ENCODE measurements around the gene POP4. TPM values are rescaled to one million over a fixed set of nuclear protein-coding genes. Genes with fewer than 3 reads are reported as not detected.

Gene POP4
- total and polyA plus RNA-seq, 4 donors = 46.6 to 82.5 (median 62.2) TPM

DNA sequence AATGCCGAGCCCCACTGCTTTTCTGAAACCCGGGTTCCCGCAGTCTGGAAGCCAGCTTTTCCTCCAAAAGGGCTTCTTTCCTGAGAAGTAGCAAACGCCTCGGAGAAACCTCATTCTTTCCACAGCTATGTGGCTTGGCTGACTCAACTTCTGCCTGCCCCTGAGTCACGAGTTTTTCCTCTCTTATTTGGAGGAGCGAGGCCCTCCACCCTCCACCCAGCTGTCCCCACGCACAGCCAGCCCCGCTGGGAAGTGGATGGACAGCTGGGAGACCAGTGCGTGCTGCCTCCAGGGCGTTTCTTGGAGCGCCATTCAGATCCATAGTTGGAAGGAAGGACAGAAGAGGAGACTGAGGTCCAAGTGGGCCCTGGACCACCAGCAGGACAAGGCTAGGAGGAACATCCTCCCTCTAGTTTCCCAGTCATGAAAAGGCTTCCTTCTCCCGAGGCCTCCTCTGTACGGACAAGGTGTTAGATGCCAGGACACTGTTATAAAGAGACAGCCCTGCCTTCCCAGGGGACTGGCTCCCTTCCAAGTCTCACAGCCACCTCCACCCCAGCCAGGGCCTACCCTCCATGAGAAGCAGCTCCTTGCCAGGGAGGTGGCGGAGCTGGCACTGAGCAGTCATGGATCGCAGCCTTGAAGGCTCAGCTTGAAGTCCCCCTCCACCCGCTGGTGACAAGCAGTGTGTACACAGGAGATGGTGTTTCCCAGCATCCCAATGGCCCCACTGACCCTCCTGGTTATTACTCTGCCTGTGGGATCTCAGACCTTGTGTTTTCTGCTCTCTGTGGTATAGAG is 56.7 kb downstream of the POP4 start:
- H3K4me3 ChIP-seq = no peak overlapping the region
- 55 to 69% methylated on average over 17 of the region's 17 CpGs for WGBS, 2 donors
- H3K9me3 ChIP-seq (ENCODE audit: control insufficient read depth in 4 of 4, insufficient read depth in 3 of 4, low read length in 3 of 4) = no peaks in the 10 kb centered on the region
- H3K9ac ChIP-seq (ENCODE audit: insufficient read depth in 1 of 2, low read length in 2 of 2) = no peak overlapping the region
- H3K4me1 ChIP-seq (ENCODE audit: control insufficient read depth in 5 of 5, insufficient read depth in 5 of 5, low read length in 5 of 5) = peaks cover 7 to 27% (median 17%) of the 10 kb centered on the region in 5 donors
- ATAC-seq (ENCODE audit: insufficient read depth, low FRiP score) (peak; percentile 23), DNase-seq (peak; percentile 28 to 59 (median 42))
- no peaks in the 10 kb centered on the region for H3K27me3 ChIP-seq (ENCODE audit: control insufficient read depth in 3 of 3, insufficient read depth in 3 of 3, low read length in 2 of 3)
- no peak for TF ChIP-seq CTCF (IDR thresholded peaks at IDR 0.05; ENCODE audit: control extremely low read depth, extremely low read depth)
- peak overlapping the region; percentile 88 to 95 for H3K27ac ChIP-seq (ENCODE audit: low read depth in 1 of 2, low read length in 1 of 2)
- no peaks in the 10 kb centered on the region for H3K36me3 ChIP-seq (ENCODE audit: control insufficient read depth in 4 of 4, insufficient read depth in 4 of 4, low read length in 4 of 4)

DNA sequence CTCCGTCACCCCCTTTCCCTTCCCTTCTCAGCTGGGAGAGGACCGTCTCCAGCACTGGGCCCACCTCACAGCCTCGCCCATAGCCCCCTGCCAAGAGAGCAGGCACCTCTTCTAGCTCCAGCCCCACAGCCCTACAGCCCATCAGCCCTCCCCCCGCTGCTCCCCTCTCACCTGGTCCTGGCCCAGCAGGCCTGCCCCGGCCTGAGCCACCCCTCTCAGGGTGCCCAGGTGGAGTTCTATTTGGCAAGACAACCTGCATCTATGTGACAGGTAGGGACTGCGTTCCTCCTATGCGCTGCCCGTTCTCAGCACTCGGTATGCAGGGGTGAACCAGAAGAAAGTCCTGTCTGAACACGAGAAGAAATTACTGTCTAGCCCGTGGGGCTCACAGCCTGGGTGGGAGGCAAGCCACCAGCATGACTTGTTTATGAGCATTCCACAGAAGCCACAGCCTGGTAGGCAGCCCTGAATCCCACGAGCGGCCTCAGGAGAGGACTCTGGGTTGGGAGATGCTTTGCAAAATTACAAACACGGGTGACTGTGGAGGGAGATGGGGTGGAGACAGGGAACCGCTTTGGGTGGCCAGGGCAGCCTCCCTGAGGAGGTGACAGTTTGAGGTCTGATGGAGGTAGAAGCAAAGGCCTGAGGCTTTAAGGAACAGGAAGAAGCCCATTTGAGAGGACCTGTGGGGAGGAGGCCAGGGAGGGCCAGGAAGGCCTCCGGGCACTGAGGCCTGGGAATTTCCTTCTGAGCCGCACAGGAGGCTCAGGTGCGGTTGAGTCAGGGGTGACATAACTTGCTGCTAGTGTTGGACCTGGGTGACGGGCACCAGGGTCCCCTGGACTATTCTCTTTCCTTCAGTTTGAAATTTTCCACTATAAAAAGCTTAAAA is 58.0 kb downstream of the POP4 start:
- Histone ChIP-seq H3K4me1 (ENCODE audit: control insufficient read depth in 5 of 5, insufficient read depth in 5 of 5, low read length in 5 of 5) (peaks cover 9 to 27% (median 17%) of the 10 kb centered on the region in 5 donors), H3K27ac (ENCODE audit: low read depth in 1 of 2, low read length in 1 of 2) (peak overlapping the region; percentile 1 to 70), H3K9me3 (ENCODE audit: control insufficient read depth in 4 of 4, insufficient read depth in 3 of 4, low read length in 3 of 4) (no peaks in the 10 kb centered on the region), H3K4me3 (no peak overlapping the region), H3K9ac (ENCODE audit: insufficient read depth in 1 of 2, low read length in 2 of 2) (no peak overlapping the region), H3K36me3 (ENCODE audit: control insufficient read depth in 4 of 4, insufficient read depth in 4 of 4, low read length in 4 of 4) (no peaks in the 10 kb centered on the region), H3K27me3 (ENCODE audit: control insufficient read depth in 3 of 3, insufficient read depth in 3 of 3, low read length in 2 of 3) (no peaks in the 10 kb centered on the region)
- DNase-seq (no peak), ATAC-seq (ENCODE audit: insufficient read depth, low FRiP score) (no peak)
- WGBS, 2 donors = 93 to 95% methylated on average over 19 of the region's 19 CpGs
- TF ChIP-seq CTCF (IDR thresholded peaks at IDR 0.05; ENCODE audit: control extremely low read depth, extremely low read depth) = no peak

DNA sequence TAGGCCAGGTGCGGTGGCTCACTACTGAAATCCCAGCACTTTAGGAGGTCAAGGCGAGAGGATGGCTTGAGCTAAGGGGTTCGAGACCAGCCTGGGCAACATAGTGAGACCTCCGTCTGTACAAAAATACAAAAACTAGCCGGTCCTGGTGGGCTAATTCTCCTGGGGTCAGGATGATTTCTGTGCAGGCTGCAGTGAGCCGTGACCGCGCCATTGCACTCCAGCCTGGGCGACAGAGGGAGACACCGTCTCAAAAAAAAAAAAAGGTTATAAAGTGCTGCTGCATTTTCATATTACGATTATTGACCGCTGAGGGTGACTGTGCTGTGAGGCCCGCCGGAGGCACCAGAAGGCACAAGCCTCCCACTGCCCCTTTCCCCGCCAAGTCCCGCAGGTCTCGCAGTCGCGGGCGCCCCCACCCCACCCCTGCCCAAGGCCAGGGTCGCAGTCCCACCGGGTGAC is 58.7 kb downstream of the POP4 start:
- no peak for ATAC-seq (ENCODE audit: insufficient read depth, low FRiP score)

More for the DNA sequence above, 58.7 kb downstream of the POP4 start:
- WGBS, 2 donors = 28 to 29% methylated on average over 20 to 22 of the region's 22 CpGs
- H3K27ac ChIP-seq (ENCODE audit: low read depth in 1 of 2, low read length in 1 of 2) = peak overlapping the region; percentile 58 to 70
- no peaks in the 10 kb centered on the region for H3K36me3 ChIP-seq (ENCODE audit: control insufficient read depth in 4 of 4, insufficient read depth in 4 of 4, low read length in 4 of 4)
- H3K9me3 ChIP-seq (ENCODE audit: control insufficient read depth in 4 of 4, insufficient read depth in 3 of 4, low read length in 3 of 4) = no peaks in the 10 kb centered on the region
- no peak for DNase-seq
- no peak for TF ChIP-seq CTCF (IDR thresholded peaks at IDR 0.05; ENCODE audit: control extremely low read depth, extremely low read depth)
- H3K4me3 ChIP-seq = peak overlapping the region; percentile 43
- peaks cover 9 to 27% (median 17%) of the 10 kb centered on the region in 5 donors for H3K4me1 ChIP-seq (ENCODE audit: control insufficient read depth in 5 of 5, insufficient read depth in 5 of 5, low read length in 5 of 5)
- H3K27me3 ChIP-seq (ENCODE audit: control insufficient read depth in 3 of 3, insufficient read depth in 3 of 3, low read length in 2 of 3) = no peaks in the 10 kb centered on the region
- H3K9ac ChIP-seq (ENCODE audit: insufficient read depth in 1 of 2, low read length in 2 of 2) = no peak overlapping the region

Data from lung (tissue), 12 donors.